HepG2 (cell line): ENCODE results near the gene TRPV2. TPM values are rescaled to one million over a fixed set of nuclear protein-coding genes. Genes with fewer than 3 reads are reported as not detected.

Experiments
- ARNTL ChIP-seq: sonication (generic); formaldehyde crosslinking; IDR thresholded peaks from 2 replicates; pipeline ENCODE4 v1.4.0; 2020; ENCODE audit warnings: mild to moderate bottlenecking, missing genetic modification reagents
- GZF1 ChIP-seq: sonication (generic); formaldehyde crosslinking; IDR thresholded peaks from 2 replicates; pipeline ENCODE4 v1.5.1; 2020; ENCODE audit warnings: mild to moderate bottlenecking, missing genetic modification reagents
- NCOA1 ChIP-seq: sonication (generic); formaldehyde crosslinking; IDR thresholded peaks from 2 replicates; pipeline ENCODE4 v1.9.0; 2021; ENCODE audit warnings: missing genetic modification reagents
- RFXANK ChIP-seq: IDR thresholded peaks from 2 replicates; pipeline ENCODE4 v1.6.1; 2016
- ZFX ChIP-seq: sonication (generic); formaldehyde crosslinking; IDR thresholded peaks from 2 replicates; pipeline ENCODE4 v1.4.0; 2020; ENCODE audit warnings: mild to moderate bottlenecking, low read depth, missing genetic modification reagents, moderate library complexity
- ZNF17 ChIP-seq: sonication (generic); formaldehyde crosslinking; IDR thresholded peaks from 2 replicates; pipeline ENCODE4 v1.5.0; 2020; ENCODE audit warnings: mild to moderate bottlenecking, missing genetic modification reagents
- ZNF274 ChIP-seq: sonication (generic); formaldehyde crosslinking; IDR thresholded peaks from 2 replicates; pipeline ENCODE4 v1.5.1; 2020; ENCODE audit warnings: mild to moderate bottlenecking, missing genetic modification reagents
- ZNF3 ChIP-seq: IDR thresholded peaks from 2 replicates; pipeline ENCODE4 v1.7.0; 2017; ENCODE audit warnings: inconsistent platforms
- ZNF329 ChIP-seq: sonication (generic); formaldehyde crosslinking; IDR thresholded peaks from 2 replicates; pipeline ENCODE4 v1.9.0; 2021; ENCODE audit warnings: low read depth, mild to moderate bottlenecking, missing genetic modification reagents
- ZNF746 ChIP-seq: sonication (generic); formaldehyde crosslinking; IDR thresholded peaks from 2 replicates; pipeline ENCODE4 v1.8.0; 2022; ENCODE audit warnings: mild to moderate bottlenecking, missing genetic modification reagents
- polyA plus RNA-seq, 8 experiments: library from polyadenylated mRNA; depleted of rRNA in 3 of 8; stranded (reverse) in 7 of 8; unstranded in 1 of 8; fragments of >200 nt; fragmentation: Illumina TruSeq in 4 of 8; extraction: Trizol in 4 of 8; gene quantifications; 2 replicates each; pipeline versions ENCODE4 v1.2.1 to v1.2.3, GENCODE V29; 2011 to 2016; ENCODE audit warnings: low read depth in 4 of 8, missing spikeins in 1 of 8, mixed read lengths in 1 of 8; ENCODE audit not compliant: insufficient read depth in 1 of 8
- total RNA-seq, 5 experiments: library from RNA; depleted of rRNA; stranded (reverse); fragments of >200 nt; fragmentation: Illumina TruSeq; extraction: Trizol; gene quantifications; 2 replicates each; pipeline ENCODE4 v1.2.3, GENCODE V29; 2016; ENCODE audit warnings: low read depth in 1 of 5
- TF ChIP-seq, protein P1 (sequence below): sonication (generic); formaldehyde crosslinking; IDR thresholded peaks from 2 replicates; pipeline ENCODE4 v1.5.1; 2020; ENCODE audit warnings: mild to moderate bottlenecking, missing genetic modification reagents, borderline replicate concordance
- TF ChIP-seq, protein P2 (sequence below): IDR thresholded peaks from 2 replicates; pipeline ENCODE4 v1.6.1; 2016; ENCODE audit warnings: low read depth, missing genetic modification reagents, missing compliant biosample characterization
- TF ChIP-seq, protein P3 (sequence below): sonication (generic); formaldehyde crosslinking; IDR thresholded peaks from 2 replicates; pipeline ENCODE4 v1.4.0; 2020; ENCODE audit warnings: missing genetic modification reagents
- TF ChIP-seq, protein P4 (sequence below): IDR thresholded peaks from 2 replicates; pipeline ENCODE4 v1.6.1; 2012; ENCODE audit warnings: inconsistent platforms
- TF ChIP-seq, protein P5 (sequence below): sonication (generic); formaldehyde crosslinking; IDR thresholded peaks from 2 replicates; pipeline ENCODE4 v1.4.0; 2020; ENCODE audit warnings: missing genetic modification reagents
- TF ChIP-seq, protein P6 (sequence below): sonication (generic); formaldehyde crosslinking; IDR thresholded peaks from 2 replicates; pipeline ENCODE4 v1.9.0; 2022; ENCODE audit warnings: missing genetic modification reagents, mild to moderate bottlenecking, borderline replicate concordance

TRPV2 gene
- total and polyA plus RNA-seq, 2 of the 13 experiments (the other 11 are each of a cell fraction or from before 2014, with no cell fraction given) = 13.6 to 21.3 TPM

DNA sequence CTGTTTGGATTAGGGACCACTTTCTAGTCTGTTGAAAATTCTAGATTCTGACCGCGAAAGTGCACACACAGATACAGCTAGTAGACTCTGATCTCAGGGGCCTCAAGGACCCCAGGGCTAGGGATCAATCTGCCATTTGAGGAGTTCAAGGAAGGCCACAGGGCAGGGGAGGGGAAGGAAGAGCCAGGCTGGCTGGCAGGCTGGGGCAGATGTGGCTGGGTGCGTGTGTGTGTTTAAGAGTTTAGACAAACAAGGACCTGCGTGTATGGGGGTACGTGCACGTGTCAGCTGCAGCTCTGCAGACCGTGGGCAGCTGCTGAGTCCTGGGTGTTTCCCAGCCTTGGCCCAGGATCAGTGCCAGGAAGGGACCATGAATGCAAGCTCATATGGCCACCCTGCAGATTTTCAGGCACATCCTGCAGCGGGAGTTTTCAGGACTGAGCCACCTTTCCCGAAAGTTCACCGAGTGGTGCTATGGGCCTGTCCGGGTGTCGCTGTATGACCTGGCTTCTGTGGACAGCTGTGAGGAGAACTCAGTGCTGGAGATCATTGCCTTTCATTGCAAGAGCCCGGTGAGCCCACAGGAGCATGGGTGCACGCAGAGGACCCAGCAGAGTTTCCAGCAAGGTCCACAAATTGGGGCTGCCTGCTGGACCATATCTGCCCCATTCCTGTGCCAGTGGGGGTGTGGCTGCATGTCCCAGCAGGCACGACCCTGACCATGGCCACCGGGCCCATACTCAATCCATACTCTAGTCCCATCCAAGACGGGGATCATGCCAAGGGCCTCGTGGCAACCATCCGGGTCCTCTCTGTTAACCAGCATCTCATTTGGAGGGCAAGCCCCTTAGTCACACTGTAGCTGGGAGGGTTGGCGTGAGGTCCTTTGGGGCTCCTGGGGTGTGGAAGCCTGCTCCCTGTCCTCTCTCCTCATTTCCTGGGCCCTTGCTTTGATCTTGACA is 10.6 kb downstream of the TRPV2 start (continued):
- TF ChIP-seq, protein P1, sequence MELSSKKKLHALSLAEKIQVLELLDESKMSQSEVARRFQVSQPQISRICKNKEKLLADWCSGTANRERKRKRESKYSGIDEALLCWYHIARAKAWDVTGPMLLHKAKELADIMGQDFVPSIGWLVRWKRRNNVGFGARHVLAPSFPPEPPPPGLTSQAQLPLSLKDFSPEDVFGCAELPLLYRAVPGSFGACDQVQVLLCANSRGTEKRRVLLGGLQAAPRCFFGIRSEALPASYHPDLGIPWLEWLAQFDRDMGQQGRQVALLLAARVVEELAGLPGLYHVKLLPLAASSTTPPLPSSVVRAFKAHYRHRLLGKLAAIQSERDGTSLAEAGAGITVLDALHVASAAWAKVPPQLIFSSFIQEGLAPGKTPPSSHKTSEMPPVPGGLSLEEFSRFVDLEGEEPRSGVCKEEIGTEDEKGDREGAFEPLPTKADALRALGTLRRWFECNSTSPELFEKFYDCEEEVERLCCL (CRISPR knock-in tag) = no peak
- TF ChIP-seq, protein P2, sequence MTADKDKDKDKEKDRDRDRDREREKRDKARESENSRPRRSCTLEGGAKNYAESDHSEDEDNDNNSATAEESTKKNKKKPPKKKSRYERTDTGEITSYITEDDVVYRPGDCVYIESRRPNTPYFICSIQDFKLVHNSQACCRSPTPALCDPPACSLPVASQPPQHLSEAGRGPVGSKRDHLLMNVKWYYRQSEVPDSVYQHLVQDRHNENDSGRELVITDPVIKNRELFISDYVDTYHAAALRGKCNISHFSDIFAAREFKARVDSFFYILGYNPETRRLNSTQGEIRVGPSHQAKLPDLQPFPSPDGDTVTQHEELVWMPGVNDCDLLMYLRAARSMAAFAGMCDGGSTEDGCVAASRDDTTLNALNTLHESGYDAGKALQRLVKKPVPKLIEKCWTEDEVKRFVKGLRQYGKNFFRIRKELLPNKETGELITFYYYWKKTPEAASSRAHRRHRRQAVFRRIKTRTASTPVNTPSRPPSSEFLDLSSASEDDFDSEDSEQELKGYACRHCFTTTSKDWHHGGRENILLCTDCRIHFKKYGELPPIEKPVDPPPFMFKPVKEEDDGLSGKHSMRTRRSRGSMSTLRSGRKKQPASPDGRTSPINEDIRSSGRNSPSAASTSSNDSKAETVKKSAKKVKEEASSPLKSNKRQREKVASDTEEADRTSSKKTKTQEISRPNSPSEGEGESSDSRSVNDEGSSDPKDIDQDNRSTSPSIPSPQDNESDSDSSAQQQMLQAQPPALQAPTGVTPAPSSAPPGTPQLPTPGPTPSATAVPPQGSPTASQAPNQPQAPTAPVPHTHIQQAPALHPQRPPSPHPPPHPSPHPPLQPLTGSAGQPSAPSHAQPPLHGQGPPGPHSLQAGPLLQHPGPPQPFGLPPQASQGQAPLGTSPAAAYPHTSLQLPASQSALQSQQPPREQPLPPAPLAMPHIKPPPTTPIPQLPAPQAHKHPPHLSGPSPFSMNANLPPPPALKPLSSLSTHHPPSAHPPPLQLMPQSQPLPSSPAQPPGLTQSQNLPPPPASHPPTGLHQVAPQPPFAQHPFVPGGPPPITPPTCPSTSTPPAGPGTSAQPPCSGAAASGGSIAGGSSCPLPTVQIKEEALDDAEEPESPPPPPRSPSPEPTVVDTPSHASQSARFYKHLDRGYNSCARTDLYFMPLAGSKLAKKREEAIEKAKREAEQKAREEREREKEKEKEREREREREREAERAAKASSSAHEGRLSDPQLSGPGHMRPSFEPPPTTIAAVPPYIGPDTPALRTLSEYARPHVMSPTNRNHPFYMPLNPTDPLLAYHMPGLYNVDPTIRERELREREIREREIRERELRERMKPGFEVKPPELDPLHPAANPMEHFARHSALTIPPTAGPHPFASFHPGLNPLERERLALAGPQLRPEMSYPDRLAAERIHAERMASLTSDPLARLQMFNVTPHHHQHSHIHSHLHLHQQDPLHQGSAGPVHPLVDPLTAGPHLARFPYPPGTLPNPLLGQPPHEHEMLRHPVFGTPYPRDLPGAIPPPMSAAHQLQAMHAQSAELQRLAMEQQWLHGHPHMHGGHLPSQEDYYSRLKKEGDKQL = 0 out of 2 replicates have a peak, but pooled peaks have one; percentile 15
- TF ChIP-seq, protein P3, sequence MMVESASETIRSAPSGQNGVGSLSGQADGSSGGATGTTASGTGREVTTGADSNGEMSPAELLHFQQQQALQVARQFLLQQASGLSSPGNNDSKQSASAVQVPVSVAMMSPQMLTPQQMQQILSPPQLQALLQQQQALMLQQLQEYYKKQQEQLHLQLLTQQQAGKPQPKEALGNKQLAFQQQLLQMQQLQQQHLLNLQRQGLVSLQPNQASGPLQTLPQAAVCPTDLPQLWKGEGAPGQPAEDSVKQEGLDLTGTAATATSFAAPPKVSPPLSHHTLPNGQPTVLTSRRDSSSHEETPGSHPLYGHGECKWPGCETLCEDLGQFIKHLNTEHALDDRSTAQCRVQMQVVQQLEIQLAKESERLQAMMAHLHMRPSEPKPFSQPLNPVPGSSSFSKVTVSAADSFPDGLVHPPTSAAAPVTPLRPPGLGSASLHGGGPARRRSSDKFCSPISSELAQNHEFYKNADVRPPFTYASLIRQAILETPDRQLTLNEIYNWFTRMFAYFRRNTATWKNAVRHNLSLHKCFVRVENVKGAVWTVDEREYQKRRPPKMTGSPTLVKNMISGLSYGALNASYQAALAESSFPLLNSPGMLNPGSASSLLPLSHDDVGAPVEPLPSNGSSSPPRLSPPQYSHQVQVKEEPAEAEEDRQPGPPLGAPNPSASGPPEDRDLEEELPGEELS = peak; percentile 60
- no peak for TF ChIP-seq GZF1
- TF ChIP-seq, protein P4, sequence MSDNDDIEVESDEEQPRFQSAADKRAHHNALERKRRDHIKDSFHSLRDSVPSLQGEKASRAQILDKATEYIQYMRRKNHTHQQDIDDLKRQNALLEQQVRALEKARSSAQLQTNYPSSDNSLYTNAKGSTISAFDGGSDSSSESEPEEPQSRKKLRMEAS = peak; percentile 81
- peak; percentile 77; the same call in 1 of the 2 replicates for TF ChIP-seq ZNF746 (CRISPR knock-in tag)
- peak; percentile 97 for TF ChIP-seq ARNTL
- no peak for TF ChIP-seq ZNF274 (CRISPR knock-in tag)
- no peak for TF ChIP-seq ZNF17
- TF ChIP-seq, protein P5, sequence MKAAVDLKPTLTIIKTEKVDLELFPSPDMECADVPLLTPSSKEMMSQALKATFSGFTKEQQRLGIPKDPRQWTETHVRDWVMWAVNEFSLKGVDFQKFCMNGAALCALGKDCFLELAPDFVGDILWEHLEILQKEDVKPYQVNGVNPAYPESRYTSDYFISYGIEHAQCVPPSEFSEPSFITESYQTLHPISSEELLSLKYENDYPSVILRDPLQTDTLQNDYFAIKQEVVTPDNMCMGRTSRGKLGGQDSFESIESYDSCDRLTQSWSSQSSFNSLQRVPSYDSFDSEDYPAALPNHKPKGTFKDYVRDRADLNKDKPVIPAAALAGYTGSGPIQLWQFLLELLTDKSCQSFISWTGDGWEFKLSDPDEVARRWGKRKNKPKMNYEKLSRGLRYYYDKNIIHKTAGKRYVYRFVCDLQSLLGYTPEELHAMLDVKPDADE (CRISPR knock-in tag) = no peak
- TF ChIP-seq ZNF329 (CRISPR knock-in tag) = no peak
- TF ChIP-seq, protein P6, sequence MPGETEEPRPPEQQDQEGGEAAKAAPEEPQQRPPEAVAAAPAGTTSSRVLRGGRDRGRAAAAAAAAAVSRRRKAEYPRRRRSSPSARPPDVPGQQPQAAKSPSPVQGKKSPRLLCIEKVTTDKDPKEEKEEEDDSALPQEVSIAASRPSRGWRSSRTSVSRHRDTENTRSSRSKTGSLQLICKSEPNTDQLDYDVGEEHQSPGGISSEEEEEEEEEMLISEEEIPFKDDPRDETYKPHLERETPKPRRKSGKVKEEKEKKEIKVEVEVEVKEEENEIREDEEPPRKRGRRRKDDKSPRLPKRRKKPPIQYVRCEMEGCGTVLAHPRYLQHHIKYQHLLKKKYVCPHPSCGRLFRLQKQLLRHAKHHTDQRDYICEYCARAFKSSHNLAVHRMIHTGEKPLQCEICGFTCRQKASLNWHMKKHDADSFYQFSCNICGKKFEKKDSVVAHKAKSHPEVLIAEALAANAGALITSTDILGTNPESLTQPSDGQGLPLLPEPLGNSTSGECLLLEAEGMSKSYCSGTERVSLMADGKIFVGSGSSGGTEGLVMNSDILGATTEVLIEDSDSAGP = peak; percentile 88; the same call in 1 of the 2 replicates
- peak; percentile 58; the same call in 1 of the 2 replicates for TF ChIP-seq ZFX (CRISPR knock-in tag)
- TF ChIP-seq RFXANK (CRISPR knock-in tag) = no peak
- no peak for TF ChIP-seq ZNF3 (CRISPR knock-in tag)
- peak; percentile 51; the same call in 1 of the 2 replicates for TF ChIP-seq NCOA1 (CRISPR knock-in tag)
